GM21723 (cell line): ENCODE data around the gene SCFD2.
"Not testable (repeated sequence)": the region's sequence is repeated elsewhere in the genome, so short reads cannot be mapped to it uniquely, and the experiment has no call there.

ENCODE experiments used
- ATAC-seq: cut with Tn5 transposase; IDR thresholded peaks from one replicate; pipeline ENCODE4 v1.9.1; 2021; ENCODE audit warnings: mild to moderate bottlenecking, moderate library complexity; ENCODE audit not compliant: unreplicated experiment

Gene SCFD2

DNA sequence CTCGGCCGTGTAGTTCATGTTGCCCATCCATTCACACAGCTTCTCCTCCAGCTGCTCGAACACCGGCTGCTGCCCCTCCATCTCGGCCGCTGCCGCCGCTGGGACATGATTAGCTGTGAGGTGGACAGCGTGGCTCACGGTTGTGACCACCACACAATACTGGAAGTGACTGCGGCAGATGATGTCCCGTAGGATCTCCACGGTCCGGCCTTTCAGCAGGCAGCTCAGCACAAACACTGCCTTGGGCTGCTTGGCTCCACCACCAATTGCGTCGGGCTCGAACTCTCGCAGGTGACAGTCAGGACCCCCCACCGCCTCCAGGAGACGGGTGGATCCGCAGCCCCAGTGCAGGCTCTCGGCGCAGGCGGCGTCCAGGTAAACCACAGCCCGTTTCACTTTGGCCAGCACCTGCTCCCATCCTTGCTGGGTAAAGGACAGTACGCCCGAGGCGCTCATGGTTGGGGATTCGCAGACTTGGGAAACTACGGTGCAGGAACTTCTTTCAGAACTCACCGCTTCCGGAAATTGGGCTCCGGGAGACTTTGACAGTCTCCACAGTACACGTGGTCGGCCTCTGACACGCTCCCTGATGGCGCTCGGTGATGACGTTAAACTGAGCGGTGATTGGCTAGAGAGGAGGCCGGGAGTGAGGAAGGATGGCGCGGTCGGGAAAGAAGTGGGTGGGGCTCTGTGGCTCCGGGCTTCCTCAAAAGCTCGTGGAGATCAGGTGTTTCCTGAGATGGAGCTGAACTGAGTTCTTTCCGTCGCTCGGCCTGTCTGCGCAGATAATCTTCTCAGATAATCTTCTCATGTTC lies at the start of gene SCFD2:
SCFD2 (minus strand) TSS at position 576 of the 815 bp plus-strand sequence.
- ATAC-seq: peak; percentile 98

DNA sequence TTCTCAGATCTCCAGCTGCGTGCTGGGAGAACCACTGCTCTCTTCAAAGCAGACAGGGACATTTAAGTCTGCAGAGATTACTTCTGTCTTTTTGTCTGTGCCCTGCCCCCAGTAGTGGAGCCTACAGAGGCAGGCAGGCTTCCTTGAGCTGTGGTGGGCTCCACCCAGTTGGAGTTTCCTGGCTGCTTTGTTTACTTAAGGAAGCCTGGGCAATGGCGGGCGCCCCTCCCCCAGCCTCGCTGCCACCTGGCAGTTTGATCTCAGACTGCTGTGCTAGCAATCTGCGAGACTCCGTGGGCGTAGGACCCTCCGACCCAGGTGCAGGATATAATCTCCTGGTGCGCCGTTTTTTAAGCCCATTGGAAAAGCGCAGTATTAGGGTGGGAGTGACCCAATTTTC lies 43.6 kb upstream of the SCFD2 start:
- ATAC-seq: not testable (repeated sequence)

DNA sequence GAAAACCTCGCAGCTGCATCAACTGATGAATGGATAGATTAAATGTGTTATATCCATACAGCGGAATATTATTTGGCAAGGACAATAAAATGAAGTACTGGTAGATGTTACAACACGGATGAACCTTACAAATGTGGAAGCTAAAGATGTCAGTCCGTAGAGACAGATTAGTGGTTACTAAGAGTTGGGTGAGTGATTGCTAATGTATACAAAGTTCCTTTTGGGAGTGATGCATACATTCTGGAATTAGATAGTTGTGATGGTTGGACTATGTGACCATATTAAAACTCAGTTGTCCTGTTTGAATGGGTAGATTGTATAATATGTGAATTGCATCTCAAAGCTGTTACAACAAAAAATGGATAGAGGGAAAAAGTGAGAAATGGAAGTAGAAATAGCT lies 14.4 kb upstream of the SCFD2 start:
- no peak for ATAC-seq

DNA sequence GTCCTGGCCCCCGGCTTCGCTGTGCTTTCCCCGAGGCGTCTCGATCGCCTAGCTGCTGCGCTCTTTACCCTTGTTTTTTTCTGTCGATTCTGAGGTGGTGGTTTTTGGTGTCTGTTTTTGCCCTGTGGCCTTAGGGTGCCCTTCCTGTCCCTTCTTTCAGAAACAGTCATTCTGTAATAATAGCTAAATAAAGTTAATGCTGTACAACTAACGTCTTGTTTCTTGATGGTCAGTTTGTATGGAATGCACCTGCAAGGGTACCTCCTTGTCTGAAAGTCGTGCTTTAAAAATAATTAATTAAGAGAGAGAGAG lies 12.3 kb upstream of the SCFD2 start:
- ATAC-seq: no peak

DNA sequence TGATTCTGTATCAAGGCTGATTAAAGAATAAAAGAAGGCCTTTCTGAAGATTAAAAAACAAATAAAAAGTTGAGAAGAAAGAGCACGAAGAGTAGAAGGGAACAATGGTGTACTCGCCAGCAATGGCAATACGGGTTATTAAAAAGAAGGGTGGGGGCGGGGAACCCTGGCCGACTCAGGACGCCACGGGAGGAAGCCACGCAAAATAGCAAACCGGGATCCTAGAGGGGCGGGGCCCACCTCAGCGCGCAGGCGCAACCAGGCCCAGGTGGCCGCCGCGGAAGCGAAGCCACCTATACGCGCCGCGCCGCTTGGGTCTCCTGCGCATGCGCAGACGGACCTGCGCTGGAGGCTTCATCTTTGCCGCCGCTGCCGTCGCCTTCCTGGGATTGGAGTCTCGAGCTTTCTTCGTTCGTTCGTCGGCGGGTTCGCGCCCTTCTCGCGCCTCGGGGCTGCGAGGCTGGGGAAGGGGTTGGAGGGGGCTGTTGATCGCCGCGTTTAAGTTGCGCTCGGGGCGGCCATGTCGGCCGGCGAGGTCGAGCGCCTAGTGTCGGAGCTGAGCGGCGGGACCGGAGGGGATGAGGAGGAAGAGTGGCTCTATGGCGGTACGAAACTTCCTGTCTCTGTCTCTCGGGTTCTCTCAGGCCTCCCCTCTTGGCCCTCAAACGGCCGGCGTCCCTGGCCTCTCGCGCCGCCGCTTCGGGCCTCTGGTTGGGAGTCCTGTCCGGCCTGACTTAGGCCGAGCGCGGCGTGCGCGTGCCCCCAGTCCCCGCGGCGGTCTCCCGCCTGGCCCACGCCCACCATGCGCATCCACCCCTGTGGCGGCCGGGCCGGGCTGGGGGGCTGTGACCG lies 11.7 kb upstream of the SCFD2 start, which contains the start of gene FIP1L1:
FIP1L1 (plus strand) TSS at position 323 of the 852 bp plus-strand sequence; CDS start at position 521, 198 bp downstream.
- peak; percentile 89 for ATAC-seq

DNA sequence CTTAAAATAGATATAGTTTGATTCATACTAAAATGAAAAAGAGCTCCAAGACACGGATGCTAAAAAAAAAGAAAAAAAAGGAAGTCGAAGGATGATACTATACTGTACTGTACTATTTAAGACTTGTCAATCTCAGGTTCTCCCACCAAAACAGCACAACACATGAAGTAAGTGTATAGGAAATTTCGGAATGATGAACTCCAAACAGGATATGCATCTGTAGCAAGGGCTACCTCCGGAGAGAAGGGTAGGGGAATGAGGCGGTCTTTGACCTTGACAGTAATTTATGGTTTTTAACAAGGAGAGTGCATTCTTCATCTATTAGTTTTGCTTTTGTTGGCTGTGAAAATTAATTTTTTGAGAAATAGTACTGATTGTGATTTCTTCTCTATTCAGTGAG lies 11.0 kb upstream of the SCFD2 start:
- no peak for ATAC-seq

DNA sequence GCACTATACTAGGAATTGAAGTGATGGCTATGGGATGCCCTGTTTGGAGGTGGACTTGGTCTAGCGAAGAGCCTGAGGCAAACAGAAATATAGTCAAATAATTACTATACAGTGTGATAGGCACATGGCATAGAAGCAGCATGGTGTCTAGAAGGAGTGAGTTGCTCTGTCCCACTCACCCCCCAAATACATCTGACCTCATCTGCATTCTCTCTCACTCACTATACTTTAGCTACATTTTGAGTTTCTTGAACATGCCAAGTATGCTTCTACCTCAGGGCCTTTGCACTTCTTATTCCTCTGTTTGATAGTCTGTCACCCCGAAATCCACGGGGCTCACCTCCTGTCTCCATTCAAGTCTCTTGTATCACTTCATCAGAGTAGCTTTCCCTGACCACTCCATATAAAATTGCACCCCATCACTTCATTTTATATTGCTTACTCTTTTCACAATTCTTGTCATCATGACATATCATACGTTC lies 9.0 kb upstream of the SCFD2 start:
- no peak for ATAC-seq

DNA sequence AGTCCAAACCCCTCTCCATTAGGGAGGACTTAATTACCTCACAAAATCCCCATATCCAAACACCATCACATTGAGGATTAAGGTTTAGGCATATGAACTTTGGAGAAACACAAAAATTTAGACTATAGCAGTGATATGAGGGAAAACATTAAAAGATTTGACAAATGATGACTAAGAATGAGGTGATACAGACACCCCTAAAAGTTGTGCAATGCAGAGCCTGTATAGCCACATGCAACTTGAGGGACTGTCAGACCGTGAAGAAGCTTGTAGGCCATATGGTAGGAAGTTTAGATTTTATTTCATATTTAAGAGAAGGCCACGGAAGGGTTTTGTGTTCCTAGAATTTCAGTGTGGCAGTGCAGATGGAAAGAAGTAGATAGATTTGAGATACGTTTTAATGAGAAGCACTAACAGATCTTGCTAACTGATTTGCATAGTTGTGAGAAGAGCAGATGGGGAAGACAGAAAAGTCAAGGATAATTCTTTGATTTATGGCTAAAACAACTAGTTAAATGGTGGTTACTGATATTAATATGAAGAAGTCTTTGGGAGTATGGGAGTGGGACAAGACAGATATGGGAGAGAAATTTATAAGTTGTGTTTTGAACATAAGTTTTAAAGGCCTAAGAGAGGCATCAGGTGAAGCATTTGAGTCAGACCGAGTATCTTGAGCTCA lies 6.1 kb upstream of the SCFD2 start:
- ATAC-seq: no peak

DNA sequence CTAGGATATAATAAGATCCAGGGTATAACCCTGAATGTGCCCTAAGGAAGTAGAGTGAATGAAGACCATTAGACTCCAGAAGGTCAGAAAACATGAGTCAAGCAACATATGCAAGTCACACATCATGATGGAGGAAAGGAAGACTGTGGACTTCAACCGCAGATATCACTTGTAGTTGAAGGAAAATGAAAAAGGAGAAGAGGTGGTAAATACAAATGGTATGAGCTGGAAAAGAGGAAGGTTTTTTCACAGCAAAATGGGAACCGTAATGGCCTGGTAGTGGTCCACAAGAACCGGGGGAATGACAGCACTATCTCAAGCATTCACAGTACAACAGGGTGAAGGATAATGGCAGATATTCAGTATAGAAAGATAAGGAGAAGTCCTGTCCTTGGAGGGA lies 5.2 kb upstream of the SCFD2 start:
- ATAC-seq: no peak

DNA sequence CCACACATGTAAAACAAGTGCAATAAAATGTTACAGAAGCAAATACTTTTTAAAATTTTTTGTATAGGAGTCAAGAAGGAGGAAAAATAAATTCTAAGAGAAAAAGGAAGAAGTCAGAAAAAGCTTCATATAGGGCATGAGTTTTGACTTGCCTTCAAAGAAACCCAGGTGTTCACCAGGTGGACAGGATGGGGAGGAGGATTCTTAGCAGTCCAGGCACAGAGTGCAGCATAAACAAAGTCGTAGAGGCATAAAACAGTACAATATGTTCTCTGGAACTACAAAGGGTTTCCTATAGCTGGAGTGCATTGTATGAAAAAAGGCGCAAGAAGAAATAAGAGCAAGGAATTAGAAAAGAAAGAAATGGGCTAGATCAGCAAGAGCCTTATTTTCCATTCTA lies 1.9 kb upstream of the SCFD2 start:
- ATAC-seq: no peak

DNA sequence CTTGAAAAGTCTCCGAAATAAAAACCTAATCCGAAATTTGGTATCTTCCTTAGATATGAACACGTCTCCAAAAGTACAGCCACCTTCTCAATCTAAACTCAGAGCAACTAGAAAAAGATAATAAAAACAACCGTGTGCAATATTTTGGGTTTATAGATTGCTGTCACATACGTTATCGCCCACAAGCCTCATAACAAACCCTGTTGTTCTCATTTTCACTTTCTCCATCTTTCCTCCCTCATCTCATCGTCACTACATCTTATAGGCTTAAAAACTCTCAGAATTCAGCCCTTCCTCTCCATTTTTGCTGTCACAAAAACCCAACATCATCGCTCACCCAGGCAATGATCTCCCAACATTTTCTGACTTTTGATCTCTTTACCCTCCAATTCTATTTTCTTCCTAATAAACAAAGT lies 448 bp upstream of the SCFD2 start:
- no peak for ATAC-seq

DNA sequence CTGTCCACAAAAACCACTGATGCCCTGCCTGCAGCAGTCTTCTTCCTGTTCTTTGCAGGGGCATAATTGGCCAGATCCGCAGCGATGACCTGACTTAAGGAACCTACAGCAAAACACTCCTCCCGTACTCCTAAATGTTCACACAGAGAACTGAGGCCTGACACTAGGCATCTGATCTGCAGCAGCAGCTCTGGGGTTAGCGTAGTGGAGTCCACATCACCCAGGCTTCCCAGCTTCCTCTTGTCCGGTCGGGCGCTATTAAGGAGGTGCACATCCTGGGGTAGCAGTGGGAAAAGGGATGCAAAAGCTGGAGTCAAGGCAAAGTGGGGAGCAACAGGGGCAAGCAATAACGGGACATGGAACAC lies 758 bp downstream of the SCFD2 start:
- ATAC-seq: peak; percentile 18

DNA sequence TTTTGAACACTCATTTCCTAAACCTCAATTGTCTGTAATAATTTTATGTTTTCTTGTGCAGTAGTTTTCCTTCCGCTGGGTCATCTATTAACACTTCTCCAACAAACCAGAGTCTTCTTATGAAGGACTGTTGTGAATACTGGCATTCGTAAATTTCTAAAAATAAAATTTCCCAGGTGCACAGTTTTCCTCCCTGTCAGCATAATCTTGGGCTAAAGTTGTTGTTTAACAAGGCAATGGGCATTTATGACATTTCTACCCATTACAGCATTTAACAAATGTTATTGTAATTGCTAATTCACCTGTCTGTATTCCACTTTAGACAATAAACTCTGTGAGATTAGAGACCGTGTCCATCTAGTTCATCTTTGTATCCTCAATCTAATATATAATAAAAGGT lies 1.2 kb downstream of the SCFD2 start:
- no peak for ATAC-seq

DNA sequence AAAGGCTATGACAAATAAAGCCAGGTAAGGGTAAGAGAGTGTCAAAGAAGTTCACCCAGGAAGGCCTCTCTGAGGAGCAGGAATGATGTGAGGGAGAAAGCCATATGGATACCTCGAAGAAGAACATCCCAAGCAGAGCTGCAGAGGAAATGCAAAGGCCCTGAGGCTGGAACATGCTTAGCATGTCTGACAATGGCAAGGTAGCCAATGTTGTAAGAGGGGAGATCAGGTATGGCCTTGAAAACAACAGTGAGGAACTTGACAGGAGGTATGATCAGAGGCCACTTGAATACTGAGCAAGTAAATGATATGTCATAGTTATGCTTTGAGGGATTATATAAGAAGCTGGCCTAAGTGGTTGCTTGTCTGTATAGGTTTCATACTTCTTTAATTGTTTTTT lies 3.8 kb downstream of the SCFD2 start:
- ATAC-seq: no peak

DNA sequence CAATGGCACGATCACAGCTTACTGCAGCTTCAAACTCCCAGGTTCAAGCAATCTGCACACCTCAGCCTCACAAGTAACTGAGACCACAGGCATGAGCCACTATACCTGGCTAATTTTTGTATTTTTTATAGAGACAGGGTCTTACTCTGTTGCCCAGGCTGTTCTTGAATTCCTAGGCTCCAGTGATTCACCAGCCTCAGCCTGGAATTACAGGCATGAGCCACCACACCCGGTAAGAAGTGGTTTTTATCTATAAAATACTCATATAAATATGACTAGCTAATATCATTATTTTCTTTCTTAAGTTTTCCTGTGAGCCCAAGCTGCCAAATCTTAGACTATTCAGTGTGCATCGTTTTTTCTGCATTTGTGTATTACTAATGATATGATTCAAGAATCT lies 4.4 kb downstream of the SCFD2 start:
- no peak for ATAC-seq

DNA sequence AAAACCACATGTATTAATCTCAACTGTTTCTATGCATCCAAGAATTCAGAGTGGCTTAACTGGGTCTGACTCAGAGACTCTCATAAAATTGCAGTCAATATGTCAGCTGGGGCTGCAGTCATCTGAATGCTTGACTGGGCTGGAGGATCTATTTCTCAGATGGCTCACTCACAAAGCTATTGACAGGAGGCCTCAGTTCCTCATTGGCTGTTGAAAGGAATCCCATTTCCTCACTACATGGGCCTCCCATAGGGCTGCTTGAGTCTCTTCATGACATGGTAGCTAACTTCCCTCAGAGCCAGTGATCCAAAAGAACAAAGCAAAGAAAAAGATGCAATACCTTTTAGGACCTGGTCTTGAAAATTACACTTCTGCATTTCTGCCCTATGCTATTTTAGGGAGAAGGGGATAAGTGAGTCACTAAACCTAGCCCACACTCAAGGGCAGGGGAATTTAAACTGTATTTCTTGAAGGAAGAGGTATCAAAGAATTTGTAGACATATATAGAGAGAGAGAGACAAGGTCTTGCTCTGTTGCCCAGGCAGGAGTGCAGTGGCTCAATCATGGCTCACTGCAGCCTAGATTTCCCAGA lies 9.8 kb downstream of the SCFD2 start:
- ATAC-seq: no peak

DNA sequence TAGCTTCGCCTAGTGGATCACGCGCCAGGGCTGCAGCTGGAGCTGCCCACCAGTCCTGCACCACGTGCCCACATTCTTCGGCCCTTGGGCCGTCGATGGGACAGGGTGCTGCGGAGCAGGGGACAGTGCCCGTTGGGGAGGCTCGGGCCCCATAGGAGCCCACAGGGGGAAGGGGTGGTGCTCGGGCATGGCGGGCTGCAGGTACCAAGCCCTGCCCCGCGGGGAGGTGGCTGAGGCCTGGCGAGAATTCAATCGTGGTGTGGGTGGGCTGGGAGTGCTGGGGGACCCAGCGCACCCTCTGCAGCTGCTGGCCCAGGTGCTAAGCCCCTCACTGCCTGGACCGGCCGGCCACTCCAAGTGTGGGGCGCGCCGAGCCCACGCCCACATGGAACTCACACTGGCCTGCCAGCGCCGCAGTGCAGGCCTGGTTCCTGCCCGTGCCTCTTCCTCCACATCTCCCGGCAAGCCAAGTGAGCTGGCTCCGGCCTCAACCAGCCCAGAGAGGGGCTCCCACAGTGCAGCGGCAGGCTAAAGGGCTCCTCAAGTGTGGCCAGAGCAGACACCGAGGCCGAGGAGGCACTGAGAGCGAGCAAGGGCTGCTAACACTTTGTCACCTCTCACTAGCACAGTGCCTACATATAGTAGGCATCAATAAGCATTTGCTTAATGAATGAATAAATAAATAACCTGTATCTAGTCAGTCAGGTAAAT lies 11.7 kb downstream of the SCFD2 start:
- no peak for ATAC-seq

DNA sequence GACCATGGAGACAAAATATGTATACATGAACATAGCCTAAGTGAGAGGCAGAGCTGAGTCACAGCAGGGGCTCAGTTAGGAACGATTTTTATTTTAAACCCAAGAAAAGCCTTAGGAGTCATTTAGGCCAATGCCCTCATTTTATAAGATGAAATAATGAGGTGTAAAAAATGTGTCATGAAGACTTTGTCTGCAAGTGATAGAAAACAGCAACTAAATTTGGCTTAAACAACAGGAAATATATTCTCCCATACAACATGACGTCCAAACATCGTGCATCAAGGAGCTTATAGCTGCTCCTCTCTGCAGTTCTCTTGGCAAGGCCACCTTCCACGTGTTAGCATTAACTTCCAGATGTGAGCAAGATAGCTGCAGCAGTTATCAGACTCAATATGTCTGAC lies 16.8 kb downstream of the SCFD2 start:
- ATAC-seq: no peak

DNA sequence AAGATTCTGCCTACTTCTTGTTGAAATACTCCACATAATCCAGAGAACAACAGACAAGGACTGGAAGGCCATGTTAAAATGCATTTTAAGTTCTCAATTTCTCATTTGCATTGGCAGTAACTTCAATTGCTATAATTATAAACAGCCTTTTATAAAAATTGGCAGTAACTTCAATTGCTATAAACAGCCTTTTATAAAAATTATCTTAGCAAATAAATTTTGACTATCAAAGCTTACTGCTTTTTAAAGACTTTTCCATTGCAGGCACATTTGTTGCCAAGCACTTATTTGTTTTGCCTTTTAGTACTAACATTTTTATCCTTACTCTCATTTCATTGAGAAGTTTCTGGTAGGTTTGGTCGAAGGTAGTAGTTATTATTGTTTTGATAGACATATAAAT lies 17.8 kb downstream of the SCFD2 start:
- no peak for ATAC-seq
